HG03558 (cell line): ENCODE data around the gene FXN.

Experiments
- ATAC-seq: cut with Tn5 transposase; IDR thresholded peaks from one replicate; pipeline ENCODE4 v1.9.1; 2021; ENCODE audit warnings: moderate number of reproducible peaks; ENCODE audit not compliant: unreplicated experiment; ENCODE audit errors: extremely low read depth

Gene FXN

DNA sequence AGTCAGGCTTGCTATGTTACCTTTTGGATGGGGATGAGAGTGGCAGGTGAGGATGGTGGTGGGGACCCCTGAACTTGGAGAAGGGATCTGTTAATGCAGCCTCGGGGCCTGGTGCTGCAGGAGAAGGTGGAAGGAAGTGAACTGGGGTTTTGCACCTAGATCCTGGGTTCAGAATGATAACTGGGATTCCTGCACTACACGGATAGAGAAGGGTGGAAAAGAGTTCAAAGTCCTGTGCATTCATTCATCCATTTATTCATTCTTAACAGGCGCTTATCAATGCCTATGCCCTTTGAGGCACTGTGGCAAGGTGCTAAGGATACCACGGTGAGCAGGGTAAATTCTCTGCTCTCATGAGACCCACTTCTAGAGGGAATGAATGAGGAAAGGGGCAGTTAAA is 96.8 kb downstream of the FXN start:
- no peak for ATAC-seq

DNA sequence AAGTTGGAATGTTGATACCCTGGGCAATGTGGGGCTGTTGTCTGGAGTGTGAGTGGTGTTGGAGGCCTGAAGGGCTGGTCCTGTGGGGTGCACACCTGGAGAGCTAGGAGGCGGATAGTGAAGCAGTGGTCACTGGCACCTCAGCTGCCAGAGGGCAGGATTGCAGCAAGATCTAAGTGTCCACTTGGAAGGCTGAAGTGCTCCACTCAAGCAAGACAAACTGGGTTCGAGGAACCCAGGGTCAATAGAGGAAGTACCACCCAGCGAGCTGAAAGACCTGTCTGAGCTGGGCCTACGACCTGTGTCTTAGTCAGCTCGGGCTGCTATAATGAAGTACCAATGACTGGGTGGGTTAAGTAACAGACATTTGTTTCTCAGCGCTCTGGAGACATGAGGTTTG is 98.9 kb downstream of the FXN start:
- no peak for ATAC-seq

DNA sequence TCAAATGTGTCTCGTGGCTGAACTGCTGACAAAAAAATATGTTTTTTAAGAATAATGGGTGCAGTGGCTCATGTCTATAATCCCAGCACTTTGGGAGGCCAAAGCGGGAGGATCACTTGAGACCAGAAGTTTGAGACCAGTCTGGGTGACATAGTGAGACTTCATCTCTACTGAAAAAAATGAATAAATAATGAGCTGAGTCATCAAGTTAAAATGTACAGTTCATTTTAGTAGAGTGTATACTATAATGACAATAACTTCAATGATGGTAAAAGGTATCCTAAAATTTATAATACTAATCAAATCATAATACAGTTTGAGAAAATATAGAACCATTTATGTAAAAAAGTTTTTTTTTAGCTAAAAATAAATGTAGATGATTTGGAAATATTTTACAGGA is 100.6 kb downstream of the FXN start:
- ATAC-seq: no peak

DNA sequence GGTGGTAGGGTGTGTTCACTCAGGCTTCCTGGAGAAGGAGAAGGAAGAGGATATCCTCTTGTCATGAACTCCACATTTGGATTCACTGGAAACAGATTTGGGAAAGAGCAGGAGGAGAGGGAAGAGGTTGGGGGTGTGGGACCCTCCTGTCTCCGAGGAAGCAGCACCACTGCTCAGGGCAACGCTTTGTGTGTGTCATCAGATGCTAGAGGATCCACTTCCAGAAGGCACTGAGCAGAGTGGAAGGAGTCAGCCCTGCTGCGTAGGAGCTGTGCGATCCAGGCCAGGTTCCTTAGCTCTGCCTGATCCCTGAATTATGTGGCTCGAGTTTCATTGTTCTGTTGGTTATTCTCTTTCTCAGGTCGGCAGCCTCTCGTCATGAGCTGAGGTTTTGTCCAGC is 101.2 kb downstream of the FXN start:
- ATAC-seq: no peak

DNA sequence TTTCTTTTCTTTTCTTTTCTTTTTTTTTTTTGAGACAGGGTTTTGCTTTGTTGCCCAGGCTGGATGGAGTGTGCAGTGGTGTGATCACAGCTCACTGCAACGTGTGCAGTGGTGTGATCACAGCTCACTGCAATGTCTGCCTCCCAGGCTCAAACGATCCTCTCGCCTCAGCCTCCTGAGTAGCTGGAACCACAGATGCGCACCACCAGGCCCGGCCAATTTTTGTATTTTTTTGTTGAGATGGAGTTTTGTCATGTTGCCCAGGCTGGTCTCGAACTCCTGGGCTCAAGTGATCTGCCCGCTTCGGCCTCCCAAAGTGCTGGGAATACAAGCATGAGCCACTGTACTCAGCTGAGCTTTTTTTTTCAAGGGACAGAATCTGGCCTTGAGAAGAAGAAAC is 101.8 kb downstream of the FXN start:
- ATAC-seq: no peak

- no peak for ATAC-seq
These were observed 104.0 kb downstream of the FXN start for GRCh38 chr9:69139596-69139995.

DNA sequence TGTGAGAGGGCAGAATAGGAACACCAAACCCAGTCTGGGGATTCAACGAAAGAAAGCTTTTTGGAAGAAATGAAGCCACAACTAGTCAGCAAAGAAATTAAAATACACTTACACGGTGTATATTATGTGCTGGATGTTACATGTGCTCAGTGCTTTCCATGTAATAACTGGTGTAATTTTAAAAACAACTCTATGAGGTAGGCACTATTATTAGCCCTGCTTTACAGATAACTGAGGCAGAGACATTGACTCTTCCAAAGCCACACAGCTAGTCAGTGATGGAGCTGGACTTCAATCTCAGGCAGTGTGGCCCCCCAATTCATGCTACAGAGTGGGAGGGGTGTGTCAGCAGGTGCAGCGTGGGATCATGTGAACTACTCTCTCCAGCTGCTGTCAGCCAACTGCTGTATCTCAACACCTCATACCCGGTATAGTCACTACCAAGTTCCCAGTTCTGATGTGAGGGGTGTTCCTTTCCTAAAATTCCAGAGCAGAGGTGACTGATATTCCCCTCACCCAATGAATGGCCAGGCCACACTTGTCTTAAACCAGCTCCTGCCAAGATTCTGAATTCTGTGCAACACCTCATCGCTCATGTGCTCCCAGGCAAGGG is 104.7 kb downstream of the FXN start:
- ATAC-seq: no peak

- no peak for ATAC-seq
These were observed 106.3 kb downstream of the FXN start for GRCh38 chr9:69141851-69142250.

DNA sequence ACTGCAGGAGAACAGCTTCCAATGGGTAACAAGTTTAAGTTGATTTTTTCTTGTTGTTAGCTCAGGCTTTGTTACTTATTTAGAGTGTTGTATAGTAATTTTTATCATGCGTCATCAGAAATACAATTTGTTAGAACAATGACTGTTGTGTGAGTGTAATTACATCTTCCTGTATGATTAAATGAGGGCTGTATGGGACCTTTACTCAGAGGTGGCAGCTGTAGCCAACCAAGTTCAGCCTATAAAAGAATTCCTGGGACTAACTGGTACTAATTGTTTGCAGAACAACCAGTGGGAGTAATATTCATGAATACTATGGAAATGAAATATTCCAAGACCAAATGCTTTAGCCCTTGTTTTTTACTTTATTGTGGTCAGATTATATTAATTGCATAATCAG is 107.7 kb downstream of the FXN start:
- ATAC-seq: no peak

DNA sequence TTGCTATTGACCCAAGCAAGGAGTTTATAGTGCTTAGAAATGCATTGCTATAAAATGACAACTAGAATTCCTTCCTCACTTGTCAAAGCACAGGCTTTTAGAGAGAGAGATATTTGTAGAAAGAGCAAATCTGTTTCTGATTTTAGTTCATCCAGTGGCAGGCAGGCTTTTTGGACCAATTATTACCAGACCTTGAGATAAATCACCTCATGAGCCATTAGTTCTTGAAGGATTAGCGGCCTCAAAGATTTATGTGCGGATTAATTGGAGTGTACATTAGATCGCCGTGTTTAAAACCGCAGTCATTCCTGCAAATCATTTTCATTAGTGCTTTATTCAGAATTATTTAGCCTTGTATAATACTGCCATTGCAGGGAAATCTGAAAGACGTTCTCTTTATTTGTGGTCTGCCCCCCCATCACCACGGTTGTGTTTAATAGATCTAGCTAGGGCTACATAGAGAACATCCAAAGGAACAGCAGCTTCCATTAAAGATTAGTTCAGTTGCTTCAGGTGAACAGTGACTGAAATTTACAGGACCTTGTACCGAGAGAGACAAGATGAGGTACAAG is 109.7 kb downstream of the FXN start:
- ATAC-seq: no peak

- no peak for ATAC-seq
These were observed 111.7 kb downstream of the FXN start for GRCh38 chr9:69147041-69147834.

DNA sequence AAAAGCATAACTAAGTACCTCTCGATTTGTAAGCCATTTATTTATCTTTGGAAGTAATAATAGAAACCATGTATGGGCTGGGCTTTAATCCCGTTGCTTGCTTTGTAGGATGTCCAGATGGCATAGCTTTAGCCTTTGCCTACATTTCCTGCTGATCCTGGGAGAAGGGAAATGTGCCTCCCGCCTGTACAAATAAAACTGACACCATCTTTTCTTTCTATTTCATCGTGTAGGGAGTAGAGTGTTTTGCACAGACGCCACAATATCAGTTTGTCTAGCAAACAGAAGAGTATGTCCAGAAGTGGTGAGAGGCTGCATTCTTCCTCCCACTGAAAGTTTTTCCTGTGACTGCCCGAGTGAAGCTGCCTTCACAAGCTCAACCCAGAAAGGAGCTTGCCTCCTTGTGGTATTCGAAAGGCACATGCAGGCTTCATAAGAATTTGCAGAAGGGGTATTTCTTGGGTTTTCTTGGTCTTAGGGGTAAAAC is 113.8 kb downstream of the FXN start:
- no peak for ATAC-seq
